Astrocyte (in vitro differentiated cells and primary cell): ENCODE measurements around the gene PTPRN2. TPM values are rescaled to one million over a fixed set of nuclear protein-coding genes. Genes with fewer than 3 reads are reported as not detected.

ENCODE experiments used
- DNase-seq: peaks from one replicate; pipeline ENCODE4 v3.0.0-alpha.2; 2010; ENCODE audit warnings: low read depth
- FAIRE-seq: peaks from 2 replicates; lab custom pipeline; 2011; peaks lifted over from hg19 to GRCh38; lab: Jason Lieb, UNC
- H2AFZ ChIP-seq: 2 replicates; pipeline ENCODE4 v1.6.0; 2012; ENCODE audit warnings: low read depth, low read length, inconsistent platforms
- H3K27ac ChIP-seq: 2 replicates; pipeline ENCODE4 v1.5.1; 2011; ENCODE audit warnings: low read depth, low read length, inconsistent platforms
- H3K27me3 ChIP-seq: 2 replicates; pipeline ENCODE4 v1.6.0; 2011; ENCODE audit warnings: low read length, inconsistent platforms; ENCODE audit not compliant: insufficient read depth
- H3K36me3 ChIP-seq: 2 replicates; pipeline ENCODE4 v1.5.1; 2011; ENCODE audit warnings: low read length, inconsistent platforms; ENCODE audit not compliant: insufficient read depth
- H3K4me1 ChIP-seq: 2 replicates; pipeline ENCODE4 v1.5.1; 2011; ENCODE audit warnings: low read length, inconsistent platforms; ENCODE audit not compliant: insufficient read depth
- H3K4me2 ChIP-seq: 2 replicates; pipeline ENCODE4 v1.6.0; 2012; ENCODE audit warnings: low read length, inconsistent platforms
- H3K4me3 ChIP-seq: 2 replicates; pipeline ENCODE4 v1.5.1; 2011; ENCODE audit warnings: low read depth, mild to moderate bottlenecking, low read length, inconsistent platforms; ENCODE audit not compliant: insufficient read depth
- H3K79me2 ChIP-seq: 2 replicates; pipeline ENCODE4 v1.6.0; 2012; ENCODE audit warnings: mild to moderate bottlenecking, low read length, inconsistent platforms; ENCODE audit not compliant: insufficient read depth
- H3K9ac ChIP-seq: 2 replicates; pipeline ENCODE4 v1.6.0; 2012; ENCODE audit warnings: mild to moderate bottlenecking, low read length, inconsistent platforms
- H3K9me3 ChIP-seq: 2 replicates; pipeline ENCODE4 v1.5.1; 2012; ENCODE audit warnings: low read depth, mild to moderate bottlenecking, low read length, inconsistent platforms; ENCODE audit not compliant: insufficient read depth
- H4K20me1 ChIP-seq: 2 replicates; pipeline ENCODE4 v1.6.0; 2012; ENCODE audit warnings: low read length, inconsistent platforms; ENCODE audit not compliant: insufficient read depth
- H3K27ac Mint-ChIP-seq: one replicate; pipeline ENCODE4 v1.8.0; 2021; ENCODE audit warnings: mild to moderate bottlenecking, mixed read lengths; ENCODE audit not compliant: unreplicated experiment
- H3K27me3 Mint-ChIP-seq: one replicate; pipeline ENCODE4 v1.8.0; 2021; ENCODE audit warnings: low read depth, mixed read lengths; ENCODE audit not compliant: unreplicated experiment
- H3K36me3 Mint-ChIP-seq: one replicate; pipeline ENCODE4 v1.8.0; 2021; ENCODE audit warnings: low read depth, mixed read lengths; ENCODE audit not compliant: unreplicated experiment
- H3K4me1 Mint-ChIP-seq: one replicate; pipeline ENCODE4 v1.8.0; 2021; ENCODE audit warnings: low read depth, mixed read lengths; ENCODE audit not compliant: unreplicated experiment
- H3K4me3 Mint-ChIP-seq: one replicate; pipeline ENCODE4 v1.8.0; 2021; ENCODE audit warnings: mild to moderate bottlenecking, moderate library complexity, mixed read lengths; ENCODE audit not compliant: unreplicated experiment
- H3K9me3 Mint-ChIP-seq: one replicate; pipeline ENCODE4 v1.8.0; 2021; ENCODE audit warnings: mild to moderate bottlenecking, mixed read lengths; ENCODE audit not compliant: unreplicated experiment
- CTCF ChIP-seq: IDR thresholded peaks from 2 replicates; pipeline ENCODE4 v1.5.1; 2011; ENCODE audit warnings: low read depth, mild to moderate bottlenecking, inconsistent platforms, low read length, moderate library complexity; ENCODE audit not compliant: insufficient read depth
- EZH2 ChIP-seq: IDR thresholded peaks from 2 replicates; pipeline ENCODE4 v1.6.1; 2012; ENCODE audit warnings: mild to moderate bottlenecking, low read length, inconsistent platforms; ENCODE audit not compliant: insufficient read depth
- total RNA-seq: library from RNA; stranded (reverse); gene quantifications from 2 replicates; pipeline ENCODE4 v1.2.1, GENCODE V29; 2021

The PTPRN2 gene
- total RNA-seq, 1 donor from 2014 or later, result 0.09 TPM

GRCh38 chr7:158559356-158559755 is 28.3 kb downstream of the PTPRN2 start:
- Histone ChIP-seq H3K79me2 (no peaks in the 10 kb centered on the region), H2AFZ (no peak overlapping the region), H3K4me3 (no peak overlapping the region), H3K36me3 (no peaks in the 10 kb centered on the region), H3K9ac (no peak overlapping the region), H4K20me1 (no peaks in the 10 kb centered on the region), H3K27me3 (no peaks in the 10 kb centered on the region), H3K27ac (no peak overlapping the region), H3K4me2 (no peak overlapping the region), H3K9me3 (peaks cover 3% of the 10 kb centered on the region), H3K4me1 (no peaks in the 10 kb centered on the region)
- H3K4me3 Mint-ChIP-seq, result no peak overlapping the region
- H3K36me3 Mint-ChIP-seq, result no peaks in the 10 kb centered on the region
- TF ChIP-seq EZH2 (no peak), CTCF (no peak)
- no peak overlapping the region for H3K27ac Mint-ChIP-seq
- DNase-seq (no peak), FAIRE-seq (no peak)
- H3K9me3 Mint-ChIP-seq, result peaks cover 6% of the 10 kb centered on the region
- peaks cover 3% of the 10 kb centered on the region for H3K27me3 Mint-ChIP-seq
- no peaks in the 10 kb centered on the region for H3K4me1 Mint-ChIP-seq

DNA sequence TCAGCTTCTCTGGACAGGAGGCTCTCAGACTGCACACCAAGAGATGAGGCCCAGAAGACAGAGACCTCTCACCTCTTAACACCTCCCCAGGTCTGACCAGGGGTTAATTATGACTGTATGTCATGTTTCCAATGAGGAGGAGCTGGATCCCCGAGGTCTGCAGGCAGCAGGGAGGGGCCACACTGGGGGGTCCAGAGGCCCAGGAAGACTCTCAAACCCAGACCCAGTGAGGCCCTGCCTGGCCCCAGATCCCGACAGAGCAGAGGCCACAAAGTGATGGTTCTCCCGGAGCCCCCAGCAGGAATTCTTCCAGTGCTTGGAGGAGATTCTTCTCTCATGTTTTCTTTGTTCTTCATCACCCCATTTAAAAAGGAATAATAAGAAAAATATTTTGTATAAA is 28.8 kb downstream of the PTPRN2 start:
- H3K36me3 ChIP-seq, result no peaks in the 10 kb centered on the region
- H3K9ac ChIP-seq, result no peak overlapping the region
- no peak overlapping the region for H3K4me2 ChIP-seq
- no peaks in the 10 kb centered on the region for H3K4me1 ChIP-seq
- H3K4me3 ChIP-seq, result no peak overlapping the region
- H3K27me3 ChIP-seq, result no peaks in the 10 kb centered on the region
- no peak for DNase-seq
- TF ChIP-seq EZH2 (no peak), CTCF (no peak)
- H3K27me3 Mint-ChIP-seq, result peaks cover 3% of the 10 kb centered on the region
- H3K4me3 Mint-ChIP-seq, result no peak overlapping the region
- H3K4me1 Mint-ChIP-seq, result no peaks in the 10 kb centered on the region
- H3K27ac Mint-ChIP-seq, result no peak overlapping the region
- H3K9me3 ChIP-seq, result peaks cover 3% of the 10 kb centered on the region
- no peaks in the 10 kb centered on the region for H3K36me3 Mint-ChIP-seq
- FAIRE-seq, result no peak
- no peaks in the 10 kb centered on the region for H3K79me2 ChIP-seq
- H2AFZ ChIP-seq, result no peak overlapping the region
- H3K9me3 Mint-ChIP-seq, result peaks cover 6% of the 10 kb centered on the region
- H4K20me1 ChIP-seq, result no peaks in the 10 kb centered on the region
- no peak overlapping the region for H3K27ac ChIP-seq

GRCh38 chr7:158557441-158557755 is 30.2 kb downstream of the PTPRN2 start:
- Mint-ChIP-seq H3K27ac (no peak overlapping the region), H3K36me3 (no peaks in the 10 kb centered on the region), H3K27me3 (peaks cover 3% of the 10 kb centered on the region), H3K9me3 (peaks cover 6% of the 10 kb centered on the region), H3K4me1 (no peaks in the 10 kb centered on the region), H3K4me3 (no peak overlapping the region)
- no peak overlapping the region for H2AFZ ChIP-seq
- DNase-seq, result no peak
- TF ChIP-seq CTCF, result no peak
- H3K27me3 ChIP-seq, result no peaks in the 10 kb centered on the region
- no peak overlapping the region for H3K9ac ChIP-seq
- H3K79me2 ChIP-seq, result no peaks in the 10 kb centered on the region
- peaks cover 8% of the 10 kb centered on the region for H3K9me3 ChIP-seq
- no peak overlapping the region for H3K4me3 ChIP-seq
- no peak overlapping the region for H3K4me2 ChIP-seq
- H4K20me1 ChIP-seq, result no peaks in the 10 kb centered on the region
- no peak for FAIRE-seq
- H3K36me3 ChIP-seq, result no peaks in the 10 kb centered on the region
- H3K4me1 ChIP-seq, result no peaks in the 10 kb centered on the region
- H3K27ac ChIP-seq, result no peak overlapping the region
